Retina (tissue), 1 donor: ENCODE data around the gene EMP2.
"Not testable (repeated sequence)": the region's sequence is repeated elsewhere in the genome, so short reads cannot be mapped to it uniquely, and the experiment has no call there.

Experiments used
- DNase-seq: peaks from one replicate; pipeline ENCODE4 v3.0.0-alpha.2; 2016

EMP2 gene

DNA sequence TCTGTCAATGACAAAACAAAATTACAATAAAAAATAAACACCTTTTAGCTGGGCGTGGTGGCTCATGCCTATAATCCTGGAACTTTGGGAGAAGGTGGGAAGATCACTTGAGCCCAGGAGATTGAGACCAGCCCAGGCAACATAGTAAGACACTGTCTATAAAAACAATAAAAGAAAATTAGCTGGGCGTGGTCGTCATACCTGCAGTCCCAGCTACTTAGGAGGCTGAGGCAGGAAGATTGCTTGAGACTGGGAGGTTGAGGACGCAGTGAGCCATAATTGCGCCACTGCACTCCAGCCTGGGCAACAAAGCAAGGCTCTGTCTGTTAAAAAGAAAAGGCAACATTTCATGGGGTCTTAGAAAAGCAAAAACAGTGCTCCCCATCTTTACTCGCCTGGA, 32.7 kb downstream of the EMP2 start:
- DNase-seq, result no peak

DNA sequence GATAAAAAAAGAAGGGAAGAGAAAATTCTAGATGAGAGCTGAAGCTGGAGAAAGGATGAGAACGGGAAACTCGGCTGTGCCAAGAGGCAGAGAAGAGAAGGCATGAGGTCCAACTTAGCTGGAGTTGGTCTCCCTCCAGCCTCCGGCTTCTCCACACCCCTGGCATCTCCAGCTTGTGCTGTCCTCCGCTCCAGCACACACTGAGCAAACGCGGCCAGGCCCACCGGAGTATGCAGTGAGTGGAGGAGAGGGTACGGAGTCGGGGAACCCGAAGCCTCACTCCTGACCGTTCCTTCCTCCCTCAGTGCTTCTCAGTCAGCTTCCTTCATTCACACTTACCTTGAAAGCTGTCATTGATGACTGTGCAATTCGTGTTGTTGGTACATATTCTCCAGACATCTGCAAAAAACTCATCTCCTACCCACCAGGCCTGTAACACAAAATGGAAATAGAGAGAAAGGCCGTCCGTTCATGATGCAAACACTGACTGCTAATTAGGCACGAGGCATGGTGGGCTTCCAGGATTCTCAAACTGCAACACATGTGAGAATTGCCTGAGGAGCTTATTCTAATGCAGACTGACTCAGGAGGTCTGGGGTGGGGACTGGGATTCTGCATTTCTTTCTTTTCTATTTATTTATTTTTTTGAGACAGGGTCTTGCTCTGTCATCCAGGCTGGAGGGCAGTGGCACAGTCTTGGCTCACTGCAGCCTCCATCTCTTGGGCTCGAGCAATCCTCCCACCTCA, 37.0 kb downstream of the EMP2 start:
- DNase-seq, result no peak

DNA sequence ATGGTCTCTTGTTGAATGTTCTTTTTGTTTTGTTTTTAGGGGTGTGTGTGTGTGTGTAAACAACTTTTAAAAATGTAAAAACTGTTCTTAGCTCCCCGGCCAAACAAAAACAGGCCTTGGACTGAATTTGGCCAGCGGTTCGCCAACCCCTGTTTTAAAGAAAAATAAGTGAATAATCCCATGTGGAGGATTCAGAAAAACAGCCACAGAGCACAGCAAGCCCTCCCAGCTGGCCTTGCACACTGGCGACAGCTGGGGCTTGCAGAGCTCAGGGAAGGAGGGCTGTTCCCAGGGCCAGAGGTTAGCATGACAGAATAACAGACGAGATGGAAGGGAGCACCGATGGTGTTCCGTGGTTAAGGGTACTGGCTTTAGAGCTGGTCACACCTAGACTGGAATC, 39.0 kb downstream of the EMP2 start:
- no peak for DNase-seq

DNA sequence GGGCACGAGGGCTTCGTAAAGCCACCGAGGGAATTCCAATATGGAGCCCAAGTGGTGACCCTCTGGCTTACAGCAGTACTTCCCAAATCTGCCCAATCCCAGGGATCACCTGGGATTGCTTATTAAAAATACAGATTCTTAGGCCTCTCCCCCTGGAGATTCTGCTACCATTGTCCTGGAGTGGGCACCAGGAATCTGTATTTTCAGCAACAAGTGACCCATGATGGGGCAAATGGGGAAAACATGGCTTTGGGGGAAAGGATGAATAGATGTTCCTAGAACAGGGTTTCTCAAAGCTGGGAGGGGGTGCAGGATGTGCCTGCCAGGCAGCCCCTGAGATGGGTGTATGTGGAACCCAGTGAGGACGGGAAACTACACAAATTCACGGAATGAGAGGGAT, 40.6 kb downstream of the EMP2 start:
- DNase-seq, result no peak

DNA sequence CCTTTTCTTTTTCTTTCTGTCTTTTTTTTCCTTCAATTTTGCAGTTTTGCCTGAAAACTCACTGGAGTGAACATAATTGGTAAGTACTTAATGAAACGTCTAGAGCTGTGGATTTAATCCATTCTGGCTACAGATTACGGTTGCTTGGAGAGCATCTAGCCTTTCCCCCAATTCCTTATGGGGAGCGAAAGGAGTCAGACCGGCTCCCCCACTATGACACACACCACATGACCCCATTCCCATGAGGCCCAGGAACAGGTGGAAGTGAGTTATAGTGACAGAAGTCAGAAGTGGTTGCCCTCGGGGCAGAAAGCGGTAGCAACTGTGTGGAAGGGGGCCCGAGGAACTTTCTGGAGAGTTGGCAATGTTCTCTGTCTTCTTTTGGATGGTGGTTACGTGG, 41.2 kb downstream of the EMP2 start:
- peak; percentile 16 for DNase-seq

DNA sequence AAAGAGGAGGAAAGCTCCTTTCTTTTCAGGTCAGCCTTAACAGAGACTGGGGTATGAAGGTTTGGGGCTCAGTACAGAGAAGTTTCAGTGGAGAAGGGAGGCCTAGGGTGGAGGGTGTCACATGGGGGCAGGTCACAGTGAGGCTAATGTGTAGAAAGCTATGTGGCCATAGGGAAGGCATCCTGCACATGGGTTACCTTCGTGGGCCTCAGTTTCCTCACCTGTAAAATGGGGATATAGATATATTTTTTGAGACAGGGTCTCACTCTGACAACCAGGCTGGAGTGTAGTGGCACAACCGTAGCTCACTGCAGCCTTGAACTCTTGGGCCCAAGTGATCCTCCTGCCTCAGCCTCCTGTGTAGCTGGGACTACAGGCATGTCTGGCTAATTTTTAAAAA, 41.8 kb downstream of the EMP2 start:
- no peak for DNase-seq

DNA sequence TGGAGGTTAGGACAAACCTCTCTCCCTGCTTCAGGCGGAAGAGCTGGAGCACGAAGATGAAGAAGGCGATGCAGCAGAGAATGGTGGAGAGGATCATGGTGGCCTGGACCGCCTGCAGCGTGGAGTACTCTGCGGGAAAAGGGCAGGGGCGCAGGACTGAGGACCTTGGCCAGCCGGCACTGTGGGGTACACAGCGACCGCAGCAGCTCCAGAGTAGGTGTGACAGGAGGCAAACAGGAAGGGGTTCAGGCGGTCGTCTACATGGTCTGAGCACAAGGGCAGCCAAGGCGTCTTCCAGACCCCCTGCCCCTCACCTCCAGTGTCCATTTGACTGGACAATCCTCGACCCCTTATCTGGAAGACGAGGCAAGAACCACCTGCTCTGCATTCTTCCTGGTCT, 42.5 kb downstream of the EMP2 start:
- no peak for DNase-seq

DNA sequence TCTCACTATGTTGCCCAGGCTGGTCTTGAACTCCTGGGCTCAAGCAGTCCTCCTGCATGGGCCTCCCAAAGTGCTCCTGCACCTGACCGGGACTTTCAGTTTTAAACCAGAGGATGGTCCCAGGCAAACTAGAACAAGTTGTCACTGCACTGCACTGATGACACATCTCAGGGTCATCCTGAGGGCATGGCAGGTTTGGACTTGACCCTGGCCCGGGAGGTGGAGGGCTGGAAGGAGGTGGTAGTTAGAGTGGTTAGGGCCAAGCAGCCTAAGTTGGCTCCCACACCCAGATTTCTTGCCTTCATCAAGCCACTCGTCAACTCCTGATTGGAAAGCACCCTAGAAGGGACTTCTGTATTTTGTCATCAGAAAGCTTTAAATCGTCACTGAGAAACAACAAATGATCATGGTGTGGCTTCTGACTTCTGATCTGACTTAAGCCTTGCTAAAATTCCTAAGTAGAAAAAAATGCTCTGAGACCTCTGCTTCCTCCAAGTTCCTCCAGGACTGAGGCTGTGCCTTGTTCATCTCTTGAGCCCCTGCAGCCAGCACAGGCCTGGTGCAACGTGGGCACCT, 43.5 kb downstream of the EMP2 start:
- no peak for DNase-seq

DNA sequence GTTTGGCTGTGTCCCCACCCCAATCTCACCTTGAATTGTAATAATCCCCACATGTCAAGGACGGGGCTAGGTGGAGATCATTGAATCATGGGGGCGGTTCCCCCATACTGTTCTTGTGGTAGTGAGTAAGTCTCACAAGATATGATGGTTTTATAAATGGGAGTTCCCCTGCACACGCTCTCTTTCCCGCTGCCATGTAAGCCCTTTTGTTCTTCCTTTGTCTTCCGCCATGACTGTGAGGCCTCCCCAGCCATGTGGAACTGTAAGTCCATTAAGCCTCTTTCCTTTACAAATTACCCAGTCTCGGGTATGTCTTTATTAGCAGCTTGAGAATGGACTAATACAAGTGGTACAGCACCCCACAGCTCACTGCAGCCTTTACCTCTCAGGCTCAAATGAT, 44.1 kb downstream of the EMP2 start:
- not testable (repeated sequence) for DNase-seq

DNA sequence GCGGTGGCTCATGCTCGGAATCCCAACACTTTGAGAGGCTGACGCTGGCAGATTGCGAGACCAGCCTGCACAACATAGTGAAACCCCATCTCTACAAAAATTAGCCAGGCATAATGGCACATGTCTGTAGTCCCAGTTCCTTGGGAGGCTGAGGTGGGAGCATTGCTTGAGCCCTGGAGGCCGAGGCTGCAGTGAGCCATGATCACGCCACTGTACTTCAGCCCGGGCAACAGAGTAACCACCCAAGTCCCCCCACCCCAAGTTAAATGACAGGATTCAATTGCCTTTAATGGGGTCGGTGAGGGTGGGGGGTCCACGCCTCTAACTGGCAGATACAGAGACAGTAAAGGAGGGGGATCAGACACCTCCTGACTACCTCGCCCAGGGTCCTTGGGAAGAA, 44.9 kb downstream of the EMP2 start:
- no peak for DNase-seq

DNA sequence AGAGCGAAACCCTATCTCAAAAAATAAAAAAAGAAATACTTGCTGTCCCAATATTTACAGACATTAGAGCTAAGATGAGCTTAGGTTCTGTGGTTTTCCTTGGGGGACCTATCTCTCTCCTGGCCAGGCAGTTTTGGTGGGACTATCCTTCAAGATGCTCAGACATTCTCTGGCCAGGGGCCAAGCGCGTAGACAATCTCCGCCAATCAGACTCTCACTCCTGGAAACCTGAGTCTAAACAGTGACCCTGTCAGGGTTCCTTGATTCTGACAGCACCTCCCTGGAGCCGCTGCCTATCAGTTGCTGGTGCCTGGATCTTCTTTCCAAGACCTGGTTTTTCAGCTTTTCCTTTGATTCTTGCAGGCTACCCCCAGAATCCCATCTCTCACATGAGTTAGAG, 45.6 kb downstream of the EMP2 start:
- no peak for DNase-seq

DNA sequence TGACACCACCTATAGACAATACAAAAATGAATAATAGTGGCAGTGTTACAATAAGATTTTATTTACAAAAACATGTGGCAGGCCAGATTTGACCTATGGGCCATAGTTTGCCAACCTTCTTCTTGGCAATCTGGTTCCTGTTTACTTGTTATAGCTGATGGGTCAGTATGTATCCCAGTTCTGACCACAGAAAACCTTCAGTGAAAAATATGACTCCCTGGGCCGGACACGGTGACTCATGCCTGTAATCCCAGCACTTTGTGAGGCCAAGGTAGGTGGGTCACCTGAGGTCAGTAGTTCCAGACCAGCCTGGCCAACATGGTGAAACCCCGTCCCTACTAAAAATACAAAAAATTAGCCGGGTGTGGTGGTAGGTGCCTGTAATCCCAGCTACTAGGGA, 46.8 kb downstream of the EMP2 start:
- not testable (repeated sequence) for DNase-seq

DNA sequence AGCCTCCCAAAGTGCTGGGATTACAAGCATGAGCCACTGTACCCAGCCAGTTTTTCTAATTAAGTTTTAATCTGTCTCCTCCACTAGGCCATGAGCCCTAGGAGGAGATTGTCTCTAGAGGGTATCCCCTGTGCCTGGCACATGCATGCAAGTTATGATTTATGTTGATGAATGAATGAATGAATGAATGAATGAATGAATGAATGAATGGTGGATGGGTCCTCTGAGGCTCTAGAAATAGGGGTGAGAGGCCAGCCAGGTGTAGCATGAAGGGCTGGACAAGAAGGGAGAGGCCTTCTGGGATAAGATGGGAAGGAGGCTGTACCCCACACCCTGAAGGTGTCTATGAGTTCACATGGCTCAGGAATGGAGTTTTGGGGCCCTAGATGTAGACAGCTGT, 48.8 kb downstream of the EMP2 start:
- DNase-seq, result no peak

DNA sequence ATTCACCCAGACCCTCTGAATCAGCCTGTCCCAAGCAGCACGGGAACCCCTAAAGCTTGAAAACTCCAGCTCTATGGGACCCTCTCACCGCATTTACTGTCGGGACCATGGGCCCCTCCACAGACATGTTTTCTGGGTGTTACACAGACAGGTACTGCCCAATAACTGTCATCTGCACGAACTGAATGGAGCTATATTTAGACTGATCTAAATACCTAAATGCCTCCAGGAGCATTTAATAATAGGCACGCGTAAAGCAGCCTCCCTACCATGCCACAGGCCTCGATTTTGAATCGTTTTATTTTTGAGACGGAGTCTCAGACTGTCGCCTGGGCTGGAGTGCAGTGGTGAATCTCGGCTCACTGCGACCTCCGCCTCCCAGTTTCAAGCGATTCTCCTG, 49.7 kb downstream of the EMP2 start:
- no peak for DNase-seq

DNA sequence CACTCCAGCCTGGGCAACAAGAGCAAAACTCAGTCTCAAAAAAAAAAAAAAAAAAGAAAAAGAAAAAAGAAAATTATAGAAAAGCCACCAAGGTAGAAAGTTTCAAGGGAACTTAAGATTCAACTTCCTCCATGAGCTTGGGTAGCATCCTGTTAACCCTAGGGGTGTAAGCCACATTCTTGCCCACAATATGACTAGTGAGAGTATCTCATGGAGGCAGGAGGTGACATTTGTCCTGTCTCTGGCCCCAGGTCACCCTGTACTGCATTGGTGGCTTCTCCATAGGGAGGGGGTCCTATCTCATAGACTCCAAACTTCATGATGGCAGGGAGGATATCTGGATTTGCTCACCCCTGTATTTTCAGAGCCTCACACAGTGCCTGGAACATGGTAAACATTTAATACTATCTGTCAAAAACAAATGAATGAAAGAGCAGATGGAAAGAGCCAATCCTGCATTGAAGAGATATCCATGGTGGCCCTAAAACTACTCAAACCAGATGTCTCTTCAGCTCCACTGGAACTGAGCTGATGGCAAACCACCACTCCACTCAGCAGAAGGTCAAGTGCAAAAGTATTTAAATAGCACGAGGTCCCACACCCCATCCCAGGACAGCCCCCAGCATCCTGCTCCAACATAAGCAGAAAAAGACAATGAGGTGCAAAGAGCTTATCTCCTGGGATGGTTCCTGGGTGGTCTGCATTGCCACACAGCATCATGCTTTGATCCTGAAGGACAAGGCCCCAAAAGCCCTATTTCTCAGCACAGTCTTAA, 50.3 kb downstream of the EMP2 start:
- DNase-seq, result no peak

DNA sequence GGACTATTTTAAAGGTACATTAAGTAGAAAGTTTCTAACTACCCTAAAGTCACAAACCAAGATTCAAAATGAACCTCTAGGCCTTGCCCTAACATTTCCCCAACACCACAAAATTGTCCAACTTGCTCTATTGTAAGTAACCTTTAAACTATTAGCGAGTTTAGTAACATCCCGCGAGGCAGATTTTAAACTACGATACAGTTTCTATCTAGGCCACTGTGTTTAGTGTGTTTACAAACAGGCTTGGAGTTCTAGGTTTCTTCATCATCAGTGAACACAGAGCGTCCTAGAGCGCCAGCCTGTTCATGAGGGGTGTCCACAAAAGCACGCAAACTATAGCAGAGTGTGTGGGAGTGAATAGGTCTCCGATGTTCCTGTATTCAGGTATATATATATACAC, 51.8 kb downstream of the EMP2 start:
- DNase-seq, result no peak

DNA sequence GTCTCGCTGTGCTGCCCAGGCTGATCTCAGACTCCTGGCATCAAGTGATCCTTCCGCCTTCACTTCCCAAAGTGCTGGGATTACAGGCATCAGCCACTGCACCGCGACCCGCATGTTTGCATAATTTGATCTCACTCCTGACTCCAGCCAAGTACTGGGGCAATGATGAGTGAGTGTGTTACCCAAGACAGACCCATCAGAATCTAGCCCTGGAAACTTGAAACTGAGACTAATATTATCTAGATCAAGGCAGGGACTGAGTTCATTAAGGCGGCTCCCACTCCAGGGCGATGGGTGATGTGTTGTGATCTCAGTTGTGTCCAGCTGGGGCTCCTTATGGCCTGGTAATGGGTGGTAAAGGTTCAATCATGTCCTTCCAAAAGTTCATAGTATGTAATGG, 53.4 kb downstream of the EMP2 start:
- no peak for DNase-seq

DNA sequence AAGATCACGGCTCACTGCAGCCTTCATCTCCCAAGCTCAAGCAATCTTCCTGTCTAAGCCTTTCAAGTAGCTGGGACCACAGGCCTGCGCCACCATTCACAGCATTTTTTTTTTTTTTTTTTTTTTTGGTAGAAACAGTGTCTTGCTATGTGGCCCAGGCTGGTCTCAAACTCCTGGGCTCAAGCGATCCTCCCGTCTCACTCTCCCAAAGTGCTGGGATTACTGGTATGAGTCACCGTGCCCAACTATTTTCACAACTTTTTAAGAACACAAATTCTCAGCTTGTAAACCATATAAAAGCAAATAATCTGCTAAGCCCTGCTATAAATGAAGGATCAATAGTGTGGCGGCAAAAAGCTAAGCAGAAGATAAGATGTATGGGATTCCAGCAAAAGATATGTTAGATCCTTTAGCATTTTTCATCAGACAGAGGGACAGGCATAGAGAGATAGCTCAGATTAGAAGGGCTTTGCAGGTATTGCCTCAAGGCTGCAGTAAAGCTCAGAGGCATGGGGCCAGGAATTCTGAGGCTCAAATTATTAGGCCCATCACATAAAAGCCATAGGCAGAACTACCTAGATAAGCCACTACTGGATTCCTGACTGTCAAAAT, 55.1 kb downstream of the EMP2 start:
- no peak for DNase-seq

DNA sequence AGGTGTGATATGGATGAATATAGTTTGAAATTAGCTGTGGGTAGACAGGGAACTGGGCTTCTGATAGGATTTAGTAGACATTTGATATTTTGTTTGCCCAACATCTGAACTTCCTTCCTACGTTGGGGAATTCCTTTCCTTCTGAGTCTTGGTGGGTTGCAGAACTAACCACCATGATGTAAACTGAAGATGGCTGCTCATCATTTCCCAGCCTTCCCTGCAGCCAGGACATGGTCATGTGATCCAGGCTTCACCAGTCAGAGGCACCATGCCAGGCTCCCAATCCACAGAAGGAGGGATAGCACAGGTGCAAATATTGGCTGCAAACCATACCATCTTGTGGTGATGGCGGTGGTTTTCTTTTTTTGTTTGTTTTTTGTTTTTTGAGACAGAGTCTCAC, 57.4 kb downstream of the EMP2 start:
- no peak for DNase-seq

DNA sequence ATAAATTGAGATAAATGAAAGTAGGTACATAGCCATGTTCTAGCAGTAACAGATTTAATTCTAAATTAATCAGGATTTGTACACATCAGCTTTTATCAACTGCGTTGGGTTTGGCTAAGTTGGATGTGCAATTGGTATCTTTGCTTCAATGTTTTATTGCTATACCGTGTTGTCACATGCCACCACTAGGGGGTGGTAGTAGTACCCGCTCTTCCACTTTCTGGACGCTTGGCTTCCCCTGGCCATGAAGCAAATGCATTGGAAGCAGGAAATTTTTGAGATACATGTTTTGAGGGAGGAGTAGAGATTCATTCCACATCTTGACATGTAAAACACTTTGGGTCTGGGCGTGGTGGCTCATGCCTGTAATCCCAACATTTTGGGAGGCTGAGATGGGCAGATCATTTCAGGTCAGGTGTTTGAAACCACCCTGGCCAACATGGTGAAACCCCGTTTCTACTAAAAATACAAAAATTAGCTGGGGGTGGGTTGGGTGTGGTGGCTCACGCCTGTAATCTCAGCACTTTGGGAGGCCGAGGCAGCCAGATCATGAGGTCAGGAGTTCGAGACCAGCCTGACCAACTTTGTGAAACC, 58.6 kb downstream of the EMP2 start:
- DNase-seq, result peak; percentile 43

DNA sequence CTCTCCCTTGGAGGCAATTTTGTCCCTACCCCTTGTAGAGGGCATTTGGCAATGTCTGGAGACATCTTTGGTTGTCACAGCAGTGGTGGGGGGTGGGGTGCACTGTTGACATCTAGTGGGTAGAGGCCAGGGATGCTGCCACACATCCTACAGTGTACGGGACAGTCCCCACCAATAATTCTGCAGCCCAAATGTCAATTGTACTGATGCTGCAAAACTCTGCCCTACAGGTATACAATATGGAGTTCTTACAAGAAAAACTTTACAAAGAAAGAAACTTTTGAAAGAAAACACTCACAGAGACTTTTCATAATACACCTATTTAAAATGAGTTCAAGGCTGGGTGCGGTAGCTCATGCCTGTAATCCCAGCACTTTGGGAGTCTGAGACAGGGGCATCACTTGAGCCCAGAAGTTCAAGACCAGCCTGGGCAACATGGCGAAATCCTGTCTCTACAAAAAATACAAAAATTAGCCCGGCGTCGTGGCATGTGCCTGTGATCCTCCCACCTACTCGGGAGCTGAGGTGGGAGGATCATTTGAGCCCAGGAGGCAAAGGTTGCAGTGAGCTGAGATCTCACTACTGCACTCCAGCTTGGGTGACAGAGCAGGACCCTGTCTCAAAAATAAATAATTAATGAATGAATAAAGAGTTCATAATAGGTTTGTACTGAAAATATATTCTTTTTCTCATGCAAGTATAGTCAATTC, 59.4 kb downstream of the EMP2 start:
- no peak for DNase-seq

DNA sequence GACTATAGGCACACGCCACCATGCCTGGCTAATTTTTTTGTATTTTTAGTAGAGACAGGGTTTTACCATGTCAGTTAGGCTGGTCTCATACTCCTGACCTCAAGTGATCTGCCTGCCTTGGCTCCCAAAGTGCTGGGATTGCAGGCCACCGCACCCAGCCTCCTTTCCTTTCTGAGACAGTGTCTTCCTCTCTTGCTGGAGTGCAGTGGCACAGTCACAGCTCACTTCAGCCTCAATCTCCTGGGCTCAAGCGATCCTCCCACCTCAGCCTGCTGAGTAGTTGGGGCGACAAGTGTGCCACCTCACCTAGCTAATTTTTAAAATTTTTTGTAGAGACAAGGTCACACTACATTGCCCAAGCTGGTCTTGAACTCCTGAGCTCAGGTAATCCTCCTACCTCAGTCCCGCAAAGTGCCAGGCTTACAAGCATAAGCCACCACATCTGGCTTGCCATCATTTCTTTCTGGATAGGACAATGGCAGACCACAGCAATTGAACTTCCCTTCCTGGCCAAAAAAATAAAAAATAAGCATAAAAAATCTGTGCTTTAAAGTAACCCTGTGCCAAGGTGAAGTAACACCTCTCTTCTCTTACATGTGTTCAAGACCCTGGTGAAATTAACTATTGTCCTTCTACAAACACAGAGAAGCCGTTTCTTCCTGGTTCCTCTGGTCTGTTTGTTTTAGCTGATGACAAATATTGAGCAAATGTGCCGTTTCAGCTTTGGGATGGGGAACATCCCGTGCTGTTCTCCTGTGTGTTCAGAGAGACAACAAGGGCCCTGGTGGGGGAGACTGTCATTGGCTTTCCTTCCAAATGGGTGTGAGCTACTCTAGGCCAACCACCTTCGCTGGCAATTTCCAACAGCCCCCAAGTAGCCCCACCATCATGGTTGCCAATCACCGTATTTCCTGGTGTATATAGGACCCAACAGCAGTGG, 60.2 kb downstream of the EMP2 start:
- DNase-seq, result no peak
